Panc1 (cell line): Measurements from ENCODE around the gene NFYC. TPM values are rescaled to one million over a fixed set of nuclear protein-coding genes. Genes with fewer than 3 reads are reported as not detected.
A peak's percentile ranks its signal among the peaks of the same experiment; 100 is the strongest.

ENCODE experiments used
- ATAC-seq: fragments of 200-7000 bp; cut with Tn5 transposase; 2 replicates; pipeline ENCODE4 v1.9.1; 2020; ENCODE audit warnings: mild to moderate bottlenecking, moderate library complexity
- BruUV-seq: library from RNA; stranded (reverse); fragments of 400-500 nt; replicated peaks from 2 replicates; lab custom pipeline; 2021; lab: Mats Ljungman, UMichigan
- CTCF ChIA-PET: fragments of 300-600 bp; sonication (Branson Sonifier 250); formaldehyde crosslinking; loops from one replicate; lab custom pipeline; 2022; ENCODE audit warnings: antibody characterized with exemption; lab: Charles Lee
- POLR2A ChIA-PET: fragments of 300-600 bp; sonication (Branson Sonifier 250); formaldehyde crosslinking; loops from one replicate; lab custom pipeline; 2022; ENCODE audit warnings: antibody characterized with exemption; lab: Charles Lee
- DNase-seq: peaks from one replicate; pipeline ENCODE4 v3.0.0-alpha.2; 2010; ENCODE audit warnings: low read depth, low spot score
- H3K27ac ChIP-seq: 2 replicates; pipeline ENCODE4 v1.5.1; 2011; ENCODE audit warnings: mild to moderate bottlenecking, low read length, inconsistent platforms
- H3K27me3 ChIP-seq: fragments of 200-500 bp; sonication (Bioruptor generic); 2 replicates; pipeline ENCODE4 v1.6.0; 2014; ENCODE audit warnings: low read length, inconsistent platforms; ENCODE audit not compliant: control insufficient read depth, insufficient read depth
- H3K36me3 ChIP-seq: fragments of 200-500 bp; sonication (Bioruptor generic); 2 replicates; pipeline ENCODE4 v1.5.1; 2014; ENCODE audit warnings: inconsistent platforms, mild to moderate bottlenecking, low read length, moderate library complexity; ENCODE audit not compliant: control insufficient read depth, insufficient read depth
- H3K4me1 ChIP-seq: 2 replicates; pipeline ENCODE4 v1.5.1; 2011; ENCODE audit warnings: inconsistent platforms, mild to moderate bottlenecking, low read length, moderate library complexity; ENCODE audit not compliant: control insufficient read depth, insufficient read depth
- H3K4me3 ChIP-seq, 2 experiments: 2 replicates each; pipeline ENCODE4 v1.5.1; 2011 to 2012; ENCODE audit warnings: low read depth in 2 of 2, low read length in 2 of 2, mild to moderate bottlenecking in 2 of 2, inconsistent platforms in 1 of 2, moderate library complexity in 1 of 2
- H3K9me3 ChIP-seq: fragments of 200-500 bp; sonication (Bioruptor generic); 2 replicates; pipeline ENCODE4 v1.5.1; 2014; ENCODE audit warnings: low read depth, mild to moderate bottlenecking, inconsistent platforms, low read length, moderate library complexity; ENCODE audit not compliant: control insufficient read depth, insufficient read depth
- POLR2AphosphoS5 ChIP-seq: IDR thresholded peaks from 2 replicates; pipeline ENCODE4 v1.6.1; 2012; ENCODE audit warnings: mild to moderate bottlenecking, low read depth, low read length, moderate library complexity
- SIN3A ChIP-seq: IDR thresholded peaks from 2 replicates; pipeline ENCODE4 v1.6.1; 2012; ENCODE audit warnings: low read depth, mild to moderate bottlenecking, low read length, moderate library complexity, borderline replicate concordance; ENCODE audit not compliant: insufficient read depth
- TCF7L2 ChIP-seq: IDR thresholded peaks from 2 replicates; pipeline ENCODE4 v1.6.1; 2011; ENCODE audit warnings: mild to moderate bottlenecking, low read depth, low read length, inconsistent platforms
- in situ Hi-C: cut with HindIII; loops from 2 replicates; pipeline ENCODE4 v1.10.0; 2016; ENCODE audit warnings: low sequenced_read_pairs, low pct_unique_long_range_greater_than_20kb
- intact Hi-C: fragments of 100-400 bp; cut with micrococcal nuclease; formaldehyde crosslinking; loops from one replicate; pipeline ENCODE4 v1.10.0; 2022; ENCODE audit not compliant: unreplicated experiment
- total RNA-seq: library from RNA; stranded (reverse); gene quantifications from one replicate; pipeline ENCODE4 v1.2.1, GENCODE V29; 2021; ENCODE audit not compliant: unreplicated experiment
- TF ChIP-seq, protein P1 (sequence below): fragments of 450-650 bp; IDR thresholded peaks from 2 replicates; pipeline ENCODE4 v1.5.1; 2017; ENCODE audit warnings: mild to moderate bottlenecking
- TF ChIP-seq, protein P2 (sequence below), 2 experiments: IDR thresholded peaks; 2 replicates each; pipeline ENCODE4 v1.6.1; 2011 to 2012; ENCODE audit warnings: low read depth in 2 of 2, control low read depth in 1 of 2, low read length in 1 of 2, mild to moderate bottlenecking in 1 of 2, moderate library complexity in 1 of 2; ENCODE audit not compliant: insufficient read depth in 1 of 2

Gene NFYC
- total RNA-seq, 1 experiment from 2014 or later = 81.9 TPM

DNA sequence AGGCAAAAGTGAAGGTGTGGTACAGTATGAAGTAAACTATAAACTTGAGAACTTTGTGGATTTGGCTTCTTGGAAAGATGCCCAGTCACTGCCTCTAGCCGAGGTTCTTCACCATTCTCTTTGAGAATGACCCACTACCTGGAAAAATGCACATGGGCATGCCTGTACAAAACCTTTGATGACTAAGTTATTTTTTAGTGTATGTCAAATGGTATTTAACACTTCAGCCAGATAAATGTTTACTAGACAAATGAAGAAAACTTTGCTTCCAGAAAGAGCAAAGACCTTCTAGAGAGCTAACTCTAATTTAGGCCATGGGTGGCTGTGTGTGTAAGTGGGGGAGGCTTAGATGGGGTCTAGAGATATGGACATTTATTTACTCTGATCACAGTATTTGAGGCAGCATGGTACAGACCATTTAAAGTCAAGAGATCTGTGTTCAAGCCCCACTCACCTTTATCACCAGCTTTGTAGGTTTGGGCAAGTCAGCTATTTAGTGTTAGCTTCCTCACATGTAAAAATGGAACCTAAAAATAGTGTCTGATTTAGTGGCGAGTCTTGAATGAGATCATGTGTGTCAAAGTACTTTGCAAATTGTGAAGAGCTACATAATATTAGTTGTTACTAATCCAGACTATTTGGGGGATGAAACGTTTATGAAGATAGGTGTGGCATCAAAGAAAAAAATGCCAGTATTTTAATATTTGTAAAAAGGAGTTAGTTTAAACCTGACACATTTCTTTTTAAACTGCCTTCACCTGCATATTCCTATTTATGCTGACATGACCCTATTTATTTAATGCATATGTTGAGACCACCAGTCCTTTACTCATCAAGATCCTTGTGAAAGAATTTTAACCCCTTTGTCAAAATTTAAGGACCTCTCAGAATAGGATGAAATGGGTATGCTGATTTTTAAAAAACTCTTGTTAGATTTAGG lies 20.2 kb downstream of the NFYC start:
- DNase-seq (no peak), ATAC-seq (no peak)
- TSS peak; percentile 14 for BruUV-seq
- in situ Hi-C loops = no loop called here
- peaks cover 33% of the 10 kb centered on the region for H3K4me1 ChIP-seq
- H3K27ac ChIP-seq = peak overlapping the region; percentile 91
- TF ChIP-seq POLR2AphosphoS5 = no peak
- TF ChIP-seq, protein P1, sequence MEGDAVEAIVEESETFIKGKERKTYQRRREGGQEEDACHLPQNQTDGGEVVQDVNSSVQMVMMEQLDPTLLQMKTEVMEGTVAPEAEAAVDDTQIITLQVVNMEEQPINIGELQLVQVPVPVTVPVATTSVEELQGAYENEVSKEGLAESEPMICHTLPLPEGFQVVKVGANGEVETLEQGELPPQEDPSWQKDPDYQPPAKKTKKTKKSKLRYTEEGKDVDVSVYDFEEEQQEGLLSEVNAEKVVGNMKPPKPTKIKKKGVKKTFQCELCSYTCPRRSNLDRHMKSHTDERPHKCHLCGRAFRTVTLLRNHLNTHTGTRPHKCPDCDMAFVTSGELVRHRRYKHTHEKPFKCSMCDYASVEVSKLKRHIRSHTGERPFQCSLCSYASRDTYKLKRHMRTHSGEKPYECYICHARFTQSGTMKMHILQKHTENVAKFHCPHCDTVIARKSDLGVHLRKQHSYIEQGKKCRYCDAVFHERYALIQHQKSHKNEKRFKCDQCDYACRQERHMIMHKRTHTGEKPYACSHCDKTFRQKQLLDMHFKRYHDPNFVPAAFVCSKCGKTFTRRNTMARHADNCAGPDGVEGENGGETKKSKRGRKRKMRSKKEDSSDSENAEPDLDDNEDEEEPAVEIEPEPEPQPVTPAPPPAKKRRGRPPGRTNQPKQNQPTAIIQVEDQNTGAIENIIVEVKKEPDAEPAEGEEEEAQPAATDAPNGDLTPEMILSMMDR = no peak
- TF ChIP-seq, protein P2, sequence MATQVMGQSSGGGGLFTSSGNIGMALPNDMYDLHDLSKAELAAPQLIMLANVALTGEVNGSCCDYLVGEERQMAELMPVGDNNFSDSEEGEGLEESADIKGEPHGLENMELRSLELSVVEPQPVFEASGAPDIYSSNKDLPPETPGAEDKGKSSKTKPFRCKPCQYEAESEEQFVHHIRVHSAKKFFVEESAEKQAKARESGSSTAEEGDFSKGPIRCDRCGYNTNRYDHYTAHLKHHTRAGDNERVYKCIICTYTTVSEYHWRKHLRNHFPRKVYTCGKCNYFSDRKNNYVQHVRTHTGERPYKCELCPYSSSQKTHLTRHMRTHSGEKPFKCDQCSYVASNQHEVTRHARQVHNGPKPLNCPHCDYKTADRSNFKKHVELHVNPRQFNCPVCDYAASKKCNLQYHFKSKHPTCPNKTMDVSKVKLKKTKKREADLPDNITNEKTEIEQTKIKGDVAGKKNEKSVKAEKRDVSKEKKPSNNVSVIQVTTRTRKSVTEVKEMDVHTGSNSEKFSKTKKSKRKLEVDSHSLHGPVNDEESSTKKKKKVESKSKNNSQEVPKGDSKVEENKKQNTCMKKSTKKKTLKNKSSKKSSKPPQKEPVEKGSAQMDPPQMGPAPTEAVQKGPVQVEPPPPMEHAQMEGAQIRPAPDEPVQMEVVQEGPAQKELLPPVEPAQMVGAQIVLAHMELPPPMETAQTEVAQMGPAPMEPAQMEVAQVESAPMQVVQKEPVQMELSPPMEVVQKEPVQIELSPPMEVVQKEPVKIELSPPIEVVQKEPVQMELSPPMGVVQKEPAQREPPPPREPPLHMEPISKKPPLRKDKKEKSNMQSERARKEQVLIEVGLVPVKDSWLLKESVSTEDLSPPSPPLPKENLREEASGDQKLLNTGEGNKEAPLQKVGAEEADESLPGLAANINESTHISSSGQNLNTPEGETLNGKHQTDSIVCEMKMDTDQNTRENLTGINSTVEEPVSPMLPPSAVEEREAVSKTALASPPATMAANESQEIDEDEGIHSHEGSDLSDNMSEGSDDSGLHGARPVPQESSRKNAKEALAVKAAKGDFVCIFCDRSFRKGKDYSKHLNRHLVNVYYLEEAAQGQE (IDR thresholded peaks at IDR 0.05; ENCODE audit: insufficient read depth in 1 of 2, low read depth in 2 of 2, low read length in 1 of 2) = no peak
- no peak for TF ChIP-seq SIN3A
- no peak for TF ChIP-seq TCF7L2
- no peaks in the 10 kb centered on the region for H3K27me3 ChIP-seq
- no peaks in the 10 kb centered on the region; the same call in 1 of the 2 replicates for H3K36me3 ChIP-seq
- ChIA-PET POLR2A (no interaction called here), CTCF (no interaction called here)
- peak overlapping the region; percentile 2 to 63; a peak in 1 of 4 replicates for H3K4me3 ChIP-seq
- intact Hi-C loops = no loop called here
- H3K9me3 ChIP-seq = no peaks in the 10 kb centered on the region

DNA sequence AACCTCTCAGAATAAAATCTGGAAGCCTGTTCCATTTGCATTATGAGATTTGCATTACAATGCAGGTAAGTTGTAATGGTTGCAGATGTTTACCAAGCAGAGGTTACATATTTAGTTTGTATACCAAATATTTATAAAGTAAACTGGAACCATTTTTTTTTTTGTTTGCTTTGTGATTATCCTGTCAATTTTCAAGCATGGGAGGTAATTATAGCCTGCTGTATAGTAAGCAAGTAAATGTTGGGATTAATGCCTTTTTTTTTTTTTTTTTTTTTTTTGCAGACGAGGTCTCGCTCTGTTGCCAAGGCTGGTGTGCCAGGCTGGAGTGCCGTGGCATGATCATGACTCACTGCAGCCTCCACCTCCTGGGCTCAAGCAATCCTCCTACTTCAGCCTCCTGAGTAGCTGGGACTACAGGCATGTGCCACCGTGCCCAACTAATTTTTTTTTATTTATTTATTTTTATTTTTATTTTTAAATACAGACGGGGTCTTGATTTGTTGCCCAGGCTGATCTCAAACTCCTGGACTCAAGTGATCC lies 21.0 kb downstream of the NFYC start:
- POLR2A ChIA-PET = no interaction called here

More for the DNA sequence above, 21.0 kb downstream of the NFYC start:
- CTCF ChIA-PET = no interaction called here
- intact Hi-C loops (no loop called here), in situ Hi-C loops (no loop called here)
- DNase-seq (no peak), ATAC-seq (no peak)
- no peaks in the 10 kb centered on the region for H3K9me3 ChIP-seq
- H3K4me1 ChIP-seq = peaks cover 33% of the 10 kb centered on the region
- H3K4me3 ChIP-seq = no peak overlapping the region
- no peak for TF ChIP-seq TCF7L2
- no peak for TF ChIP-seq SIN3A
- TF ChIP-seq, protein P1 = no peak
- no peak for TF ChIP-seq POLR2AphosphoS5
- TF ChIP-seq, protein P2 (IDR thresholded peaks at IDR 0.05; ENCODE audit: insufficient read depth in 1 of 2, low read depth in 2 of 2, low read length in 1 of 2) = no peak
- H3K27me3 ChIP-seq = no peaks in the 10 kb centered on the region
- H3K36me3 ChIP-seq = no peaks in the 10 kb centered on the region; the same call in 1 of the 2 replicates
- no TSS peak for BruUV-seq
- no peak overlapping the region for H3K27ac ChIP-seq
